HEK293T (cell line): ENCODE data around the gene NEGR1.

Source experiments
- BHLHE40 ChIP-seq: fragments of 450-650 bp; IDR thresholded peaks from 2 replicates; pipeline ENCODE4 v1.6.1; 2016; ENCODE audit warnings: mild to moderate bottlenecking, moderate library complexity, borderline replicate concordance
- HDGF ChIP-seq: fragments of 450-650 bp; IDR thresholded peaks from 2 replicates; pipeline ENCODE4 v1.6.1; 2017; ENCODE audit warnings: antibody characterized with exemption, borderline replicate concordance
- NFRKB ChIP-seq: fragments of 450-650 bp; IDR thresholded peaks from 2 replicates; pipeline ENCODE4 v1.6.1; 2016; ENCODE audit warnings: mild to moderate bottlenecking, moderate library complexity
- SP1 ChIP-seq: fragments of 450-650 bp; IDR thresholded peaks from 2 replicates; pipeline ENCODE4 v1.6.1; 2017
- SUZ12 ChIP-seq: fragments of 450-650 bp; IDR thresholded peaks from 2 replicates; pipeline ENCODE4 v1.6.1; 2016; ENCODE audit warnings: mild to moderate bottlenecking

- TF ChIP-seq SUZ12 = no peak
- TF ChIP-seq HDGF = no peak
- TF ChIP-seq NFRKB = no peak
- TF ChIP-seq SP1 = no peak
- TF ChIP-seq BHLHE40 = no peak
Observed at GRCh38 chr1:71881611-71882010, 400.7 kb downstream of the NEGR1 start.
